Globus pallidus (tissue), 1 donor: ENCODE measurements around the gene CIAO2B.

Experiments
- DNase-seq: peaks from one replicate; pipeline ENCODE4 v3.0.0-alpha.2; 2015; ENCODE audit warnings: low spot score

CIAO2B gene

DNA sequence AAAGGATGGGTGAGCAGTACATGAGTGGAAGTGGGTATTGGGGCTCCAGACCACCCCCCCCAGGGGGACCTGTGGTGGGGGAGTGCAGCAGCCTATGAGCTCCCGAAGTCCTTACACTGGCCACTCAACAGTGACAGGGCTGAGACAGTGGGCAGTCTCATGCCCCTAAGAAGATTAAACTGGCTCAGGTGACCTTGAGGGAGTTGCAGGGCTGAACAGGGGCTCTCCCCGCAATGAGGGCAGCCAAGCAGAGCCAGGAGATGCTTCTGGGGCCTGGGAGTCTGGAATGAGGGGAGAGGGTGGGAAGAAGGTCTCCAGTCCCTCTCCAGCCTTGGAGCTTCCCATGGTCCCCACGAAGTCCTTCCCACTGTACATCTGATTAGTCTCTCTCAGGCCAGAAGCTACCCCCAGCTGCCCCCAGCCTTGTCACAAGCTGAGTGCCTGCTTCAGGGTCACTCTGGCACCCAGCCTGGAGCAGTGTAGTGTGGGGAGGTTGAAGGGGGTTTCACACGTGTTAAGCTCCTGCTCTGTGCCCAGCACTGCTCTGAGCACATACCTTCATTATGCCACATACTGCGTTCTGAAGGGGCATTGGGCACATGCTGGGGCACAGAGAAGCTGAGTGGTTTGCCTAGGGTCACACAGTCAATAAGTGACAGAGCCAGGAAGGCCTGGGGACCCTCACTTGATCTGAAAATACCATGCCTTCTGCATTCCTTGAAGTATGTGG is 14.5 kb downstream of the CIAO2B start:
- DNase-seq, result no peak

- no peak for DNase-seq
Observed at GRCh38 chr16:66918803-66919568, 15.2 kb downstream of the CIAO2B start, which contains the start of gene CDH16. Gene CDH16 (minus strand): TSS chr16:66918885. CDS start chr16:66918065, 820 bp downstream.

GRCh38 chr16:66918355-66918754 is 15.8 kb downstream of the CIAO2B start:
- DNase-seq, result no peak

GRCh38 chr16:66917741-66918140 is 16.5 kb downstream of the CIAO2B start:
- no peak for DNase-seq

GRCh38 chr16:66916518-66916917 is 17.7 kb downstream of the CIAO2B start:
- DNase-seq, result no peak

- DNase-seq, result no peak
Observed at GRCh38 chr16:66915041-66915440, 19.2 kb downstream of the CIAO2B start.

DNA sequence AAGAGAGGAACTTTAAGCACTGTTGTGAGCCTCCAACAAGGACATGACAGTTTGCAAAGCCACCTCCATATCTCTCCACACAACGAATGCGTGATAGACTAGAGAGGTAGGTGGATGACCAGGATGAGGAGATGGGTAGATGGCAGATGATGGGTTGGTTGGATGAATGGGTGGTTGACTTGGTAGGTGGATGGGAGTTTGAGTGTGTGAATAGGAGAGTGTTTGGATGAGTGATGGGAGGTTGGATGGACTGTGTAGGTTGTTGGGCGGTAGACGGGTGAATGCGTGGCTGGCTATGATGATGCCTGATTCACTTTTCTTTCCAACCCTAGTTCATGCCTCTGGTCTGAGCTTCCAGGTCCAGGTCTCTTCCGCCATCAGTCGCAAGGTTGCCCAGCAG is 19.7 kb downstream of the CIAO2B start:
- no peak for DNase-seq

GRCh38 chr16:66913711-66914110 is 20.5 kb downstream of the CIAO2B start:
- no peak for DNase-seq

- DNase-seq, result no peak
Observed at GRCh38 chr16:66913081-66913480, 21.1 kb downstream of the CIAO2B start.

- DNase-seq, result no peak
Observed at GRCh38 chr16:66911801-66912200, 22.4 kb downstream of the CIAO2B start.

DNA sequence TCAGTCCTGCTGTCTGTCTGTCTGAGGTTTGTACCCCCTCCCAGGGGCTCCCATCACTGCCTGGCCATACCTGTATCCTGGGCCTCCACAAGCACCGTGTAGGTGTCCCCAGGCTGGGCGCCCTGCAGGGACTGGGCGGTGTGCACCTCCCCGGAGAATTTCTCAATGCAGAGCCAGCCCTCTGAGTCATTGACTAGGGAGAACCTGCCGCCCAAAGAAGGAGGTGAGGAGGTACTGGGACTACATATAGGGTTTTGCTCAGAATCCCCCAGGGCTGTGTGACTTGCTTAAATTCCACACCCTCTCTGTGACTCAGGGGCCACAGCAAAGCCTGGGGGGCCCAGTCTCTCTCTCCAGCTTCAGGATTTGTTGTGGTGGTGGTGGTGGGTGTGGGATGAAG is 23.1 kb downstream of the CIAO2B start:
- DNase-seq, result no peak

DNA sequence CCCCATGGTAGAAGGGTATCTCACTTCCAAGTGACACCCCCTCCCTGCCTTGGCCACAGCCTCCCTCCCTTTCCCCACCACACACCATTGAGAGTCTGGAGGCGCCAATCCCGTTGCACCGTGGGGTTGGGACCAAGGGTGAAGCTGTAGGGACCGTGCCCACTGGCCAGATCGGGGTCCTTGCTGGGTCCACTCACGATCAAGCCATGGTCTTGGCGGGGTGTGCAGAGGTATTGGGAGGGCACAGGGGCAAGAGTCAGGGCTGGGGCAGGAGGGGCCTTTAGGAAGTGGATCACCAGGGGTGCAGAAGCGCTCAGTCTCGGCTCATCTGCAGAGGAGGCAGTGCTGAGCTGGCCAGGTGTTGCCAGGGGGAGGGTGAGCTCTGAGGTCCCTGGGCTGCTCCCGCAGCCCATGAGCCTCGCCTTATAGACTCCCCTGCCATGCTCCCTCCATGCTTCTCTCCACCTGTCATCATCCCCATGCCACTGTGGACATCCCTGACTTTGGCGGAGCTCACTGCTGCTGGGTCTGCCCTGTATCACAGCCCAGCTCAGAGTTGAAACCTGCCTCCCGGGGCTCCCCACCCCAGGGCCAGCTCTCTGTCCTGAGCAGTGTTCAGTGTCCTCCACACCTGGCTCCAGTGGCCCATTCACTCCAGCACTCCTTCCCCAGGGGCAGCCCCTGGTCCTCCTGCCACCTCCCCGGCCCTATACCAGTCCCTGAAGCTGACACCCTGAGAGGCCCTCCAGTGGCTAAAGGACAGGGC is 23.8 kb downstream of the CIAO2B start:
- no peak for DNase-seq

- DNase-seq, result no peak
Observed at GRCh38 chr16:66908762-66909559, 25.2 kb downstream of the CIAO2B start.

- DNase-seq, result no peak
Observed at GRCh38 chr16:66908116-66908515, 26.1 kb downstream of the CIAO2B start.

- DNase-seq, result no peak
Observed at GRCh38 chr16:66906916-66907836, 27.0 kb downstream of the CIAO2B start.

GRCh38 chr16:66905633-66906539 is 28.3 kb downstream of the CIAO2B start:
- DNase-seq, result no peak

GRCh38 chr16:66904846-66905632 is 29.2 kb downstream of the CIAO2B start:
- DNase-seq, result no peak

- no peak for DNase-seq
Observed at GRCh38 chr16:66904428-66904845, 29.8 kb downstream of the CIAO2B start.
